HG02852 (cell line): ENCODE measurements around the gene SCUBE2.
"Not testable (repeated sequence)": the region's sequence is repeated elsewhere in the genome, so short reads cannot be mapped to it uniquely, and the experiment has no call there.

ENCODE experiments used
- ATAC-seq: cut with Tn5 transposase; IDR thresholded peaks from one replicate; pipeline ENCODE4 v1.9.1; 2021; ENCODE audit warnings: mild to moderate bottlenecking, moderate library complexity; ENCODE audit not compliant: unreplicated experiment

The SCUBE2 gene

DNA sequence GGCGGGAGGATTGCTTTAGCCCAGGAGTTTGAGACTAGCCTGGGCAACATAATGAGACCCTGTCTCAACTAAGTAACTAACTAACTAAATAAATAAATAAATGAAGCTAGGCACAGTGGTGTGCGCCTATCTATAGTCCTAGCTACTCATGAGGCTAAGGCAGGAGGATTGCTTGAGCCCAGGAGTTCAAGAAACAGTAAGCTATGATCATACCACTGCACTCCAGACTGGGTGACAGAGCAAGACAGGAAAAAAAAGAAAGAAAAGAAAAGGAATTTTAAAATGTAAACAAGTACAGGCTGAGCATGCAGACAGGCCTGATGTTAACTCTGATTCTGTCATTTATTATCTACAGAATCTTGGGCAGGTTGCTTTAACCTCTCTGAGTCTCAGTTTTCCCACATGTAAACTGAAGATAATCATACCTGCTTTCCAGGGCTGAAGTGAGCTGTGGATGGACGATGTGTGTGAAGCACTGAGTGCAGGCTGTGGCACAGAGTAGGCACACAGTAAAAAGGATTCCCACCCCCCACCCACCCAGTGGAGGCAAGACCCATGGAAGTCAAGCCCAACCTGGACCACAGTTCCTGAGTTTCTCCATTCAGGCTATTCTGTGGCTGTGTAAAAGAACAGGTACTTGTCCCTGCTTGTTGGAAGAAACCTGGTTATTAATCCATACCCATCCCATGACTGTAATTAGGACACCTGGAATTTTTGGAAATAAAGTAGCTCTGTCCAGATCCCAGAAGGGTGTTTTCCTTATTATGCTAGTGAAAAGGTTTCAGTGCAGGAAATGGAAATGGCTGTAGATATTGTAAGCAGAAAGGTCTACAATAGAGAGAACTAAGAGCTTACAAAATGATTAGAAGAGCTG is 18.7 kb upstream of the SCUBE2 start:
- no peak for ATAC-seq

DNA sequence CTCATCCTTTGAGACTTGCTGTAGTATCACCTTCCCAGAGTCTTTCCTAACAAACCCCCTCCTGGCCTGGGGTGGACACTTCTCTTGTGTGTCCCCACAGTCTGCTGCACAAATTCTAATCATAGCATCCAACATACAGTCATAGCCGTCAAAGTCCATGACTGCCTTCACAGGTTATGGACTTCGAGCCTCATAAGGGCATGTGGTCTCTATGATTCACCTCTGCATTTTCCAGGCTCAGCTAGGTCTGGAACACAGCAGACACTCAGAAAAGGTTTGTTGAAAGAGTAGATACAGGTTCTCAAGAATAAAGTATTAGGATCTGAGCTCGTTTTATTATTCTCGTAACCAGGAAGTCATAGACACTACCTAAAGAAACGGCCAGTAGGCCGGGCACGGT is 13.2 kb upstream of the SCUBE2 start:
- no peak for ATAC-seq

DNA sequence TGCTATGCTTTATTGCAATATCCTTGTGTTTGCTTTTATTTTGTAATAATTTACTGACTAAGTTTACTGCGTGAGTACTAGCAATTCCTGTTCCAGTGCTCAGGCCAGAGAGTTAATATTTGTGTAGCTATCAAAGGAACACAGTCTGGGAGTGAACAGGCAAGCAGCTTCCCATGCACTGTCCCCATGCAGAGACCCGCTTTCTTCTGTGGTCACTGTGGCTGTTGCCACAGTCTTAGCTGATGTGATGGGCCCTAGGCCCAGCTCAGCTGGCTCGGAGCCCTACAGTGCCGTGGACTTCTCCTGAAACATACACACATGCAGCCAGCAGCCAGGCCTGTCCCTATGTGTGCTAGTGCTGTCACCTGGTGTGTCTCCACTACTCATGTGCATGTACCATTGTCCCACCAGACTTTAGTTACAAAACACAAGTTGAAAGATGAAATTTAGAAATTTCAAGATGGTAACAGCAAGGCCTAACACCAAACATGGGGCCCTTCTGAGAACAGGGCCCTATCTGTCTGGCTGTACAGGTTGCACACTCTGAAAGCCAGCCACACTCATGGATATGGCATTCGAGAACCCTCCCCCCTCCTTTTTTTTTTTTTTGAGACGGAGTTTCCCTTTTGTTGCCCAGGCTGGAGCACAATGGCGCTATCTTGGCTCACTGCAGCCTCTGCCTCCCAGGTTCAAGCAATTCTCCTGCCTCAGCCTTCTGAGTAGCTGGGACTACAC is 12.3 kb upstream of the SCUBE2 start:
- ATAC-seq: no peak

DNA sequence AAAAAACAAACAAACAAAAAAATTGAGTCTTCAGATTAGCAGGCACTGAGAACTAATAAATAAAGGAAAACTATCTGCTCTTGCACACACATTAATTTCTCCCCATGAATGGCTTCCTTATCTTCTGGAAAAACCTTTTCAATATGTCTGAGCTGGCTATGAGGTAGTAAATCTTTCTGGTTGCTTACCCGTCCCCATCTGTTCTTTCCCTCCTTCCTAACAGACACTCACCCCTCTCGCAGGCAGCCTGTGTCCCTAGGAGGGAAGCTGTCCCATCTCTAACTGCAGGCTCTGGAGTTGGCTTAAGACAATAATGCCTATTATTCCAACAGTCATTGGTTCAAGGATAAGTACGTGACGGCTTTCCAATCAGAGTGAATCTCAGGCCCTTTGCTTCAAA is 8.2 kb upstream of the SCUBE2 start:
- ATAC-seq: no peak

DNA sequence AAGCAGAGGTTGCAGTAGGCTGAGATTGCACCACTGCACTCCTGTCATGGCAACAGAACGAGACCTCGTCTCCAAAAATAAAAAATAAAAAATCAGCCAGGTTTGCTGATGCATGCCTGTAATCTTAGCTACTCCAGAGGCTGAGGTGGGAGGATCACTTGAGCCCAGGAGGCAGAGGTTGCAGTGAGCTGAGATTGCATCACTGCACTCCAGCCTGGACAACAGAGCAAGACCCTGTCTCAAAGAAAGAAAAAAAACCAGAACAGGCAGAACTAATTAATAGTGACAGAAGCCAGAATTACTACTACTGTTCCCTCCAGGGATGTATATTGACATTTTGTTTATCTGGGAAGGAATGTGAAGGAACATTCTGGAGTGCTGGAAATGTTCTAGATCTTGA is 7.1 kb upstream of the SCUBE2 start:
- ATAC-seq: not testable (repeated sequence)

DNA sequence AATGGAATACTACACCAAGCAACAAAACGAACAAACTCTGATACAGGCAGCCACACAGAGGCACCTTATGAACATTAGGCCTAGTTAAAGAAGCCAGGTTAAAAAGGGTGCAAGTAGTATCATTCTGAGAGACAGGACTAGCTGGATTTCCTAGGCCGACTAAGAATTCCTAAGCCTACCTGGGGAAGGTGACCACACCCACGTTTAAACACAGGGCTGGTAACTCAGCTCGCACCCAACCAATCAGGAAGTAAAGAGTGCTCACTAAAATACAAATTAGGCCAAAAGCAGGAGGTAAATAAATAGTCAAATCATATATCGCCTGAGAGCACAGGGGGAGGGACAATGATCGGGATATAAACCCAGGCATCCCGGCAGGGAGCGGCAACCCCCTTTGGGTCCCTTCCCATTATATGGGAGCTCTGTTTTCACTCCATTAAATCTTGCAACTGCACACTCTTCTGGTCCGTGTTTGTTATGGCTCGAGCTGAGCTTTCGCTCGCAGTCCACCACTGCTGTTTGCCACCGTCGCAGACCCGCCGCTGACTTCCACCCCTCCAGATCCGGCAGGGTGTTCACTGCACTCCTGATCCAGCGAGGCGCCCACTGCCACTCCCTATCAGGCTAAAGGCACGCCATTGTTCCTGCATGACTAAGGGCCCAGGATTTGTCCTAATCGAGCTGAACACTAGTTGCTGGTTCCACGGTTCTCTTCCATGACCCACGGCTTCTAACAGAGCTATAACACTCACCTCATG is 6.0 kb upstream of the SCUBE2 start:
- not testable (repeated sequence) for ATAC-seq

DNA sequence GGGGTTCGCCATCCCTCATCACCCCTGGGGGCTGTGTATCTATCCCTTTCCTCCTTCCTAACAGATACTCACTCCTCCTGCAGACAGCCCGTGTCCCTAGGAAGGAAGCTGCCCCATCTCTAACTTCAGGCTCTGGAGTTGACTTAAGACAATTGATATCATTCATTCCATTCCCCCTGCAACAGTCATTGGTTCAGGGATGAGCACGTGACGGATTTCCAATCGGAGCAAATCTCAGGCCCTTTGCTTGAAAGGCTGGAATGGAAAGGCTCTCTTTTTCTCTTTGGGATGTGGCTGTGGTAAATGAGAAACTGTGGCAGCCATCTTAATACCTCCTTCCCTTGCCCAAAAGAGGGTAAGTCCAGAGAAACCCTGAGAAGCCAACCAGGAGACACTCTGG is 5.0 kb upstream of the SCUBE2 start:
- no peak for ATAC-seq

DNA sequence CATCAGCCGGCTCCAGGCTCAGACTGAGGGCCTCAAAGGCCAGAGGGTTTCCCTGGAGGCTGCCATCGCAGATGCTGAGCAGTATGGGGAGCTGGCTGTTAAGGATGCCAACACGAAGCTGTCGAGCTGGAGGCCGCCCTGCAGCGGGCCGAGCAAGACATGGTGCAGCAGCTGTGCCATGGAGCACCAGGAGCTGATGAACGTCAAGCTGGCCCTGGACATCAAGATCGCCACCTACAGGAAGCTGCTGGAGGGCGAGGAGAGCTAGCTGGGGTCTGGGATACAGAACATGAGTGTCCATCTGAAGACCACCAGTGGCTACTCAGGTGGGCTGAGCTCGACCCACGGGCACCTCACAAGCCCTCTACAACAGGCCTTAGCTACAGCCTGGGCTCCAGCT is 4.0 kb upstream of the SCUBE2 start:
- ATAC-seq: no peak

DNA sequence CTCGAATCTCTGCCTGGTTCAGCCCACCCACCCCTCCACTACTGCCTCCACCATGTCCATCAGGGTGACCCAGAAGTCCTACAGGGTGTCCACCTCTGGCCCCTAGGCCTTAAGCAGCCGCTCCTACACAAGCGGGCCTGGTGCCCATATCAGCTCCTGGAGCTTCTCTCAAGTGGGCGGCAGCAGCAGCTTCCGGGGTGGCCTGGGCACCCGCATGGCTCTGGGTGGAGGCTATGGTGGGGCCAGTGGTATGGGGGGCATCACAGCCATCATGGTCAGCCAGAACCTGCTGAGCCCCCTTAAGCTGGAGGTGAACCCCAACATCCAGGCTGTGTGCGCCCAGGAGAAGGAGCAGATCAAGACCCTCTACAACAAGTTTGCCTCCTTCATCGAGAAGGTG is 3.0 kb upstream of the SCUBE2 start:
- no peak for ATAC-seq

DNA sequence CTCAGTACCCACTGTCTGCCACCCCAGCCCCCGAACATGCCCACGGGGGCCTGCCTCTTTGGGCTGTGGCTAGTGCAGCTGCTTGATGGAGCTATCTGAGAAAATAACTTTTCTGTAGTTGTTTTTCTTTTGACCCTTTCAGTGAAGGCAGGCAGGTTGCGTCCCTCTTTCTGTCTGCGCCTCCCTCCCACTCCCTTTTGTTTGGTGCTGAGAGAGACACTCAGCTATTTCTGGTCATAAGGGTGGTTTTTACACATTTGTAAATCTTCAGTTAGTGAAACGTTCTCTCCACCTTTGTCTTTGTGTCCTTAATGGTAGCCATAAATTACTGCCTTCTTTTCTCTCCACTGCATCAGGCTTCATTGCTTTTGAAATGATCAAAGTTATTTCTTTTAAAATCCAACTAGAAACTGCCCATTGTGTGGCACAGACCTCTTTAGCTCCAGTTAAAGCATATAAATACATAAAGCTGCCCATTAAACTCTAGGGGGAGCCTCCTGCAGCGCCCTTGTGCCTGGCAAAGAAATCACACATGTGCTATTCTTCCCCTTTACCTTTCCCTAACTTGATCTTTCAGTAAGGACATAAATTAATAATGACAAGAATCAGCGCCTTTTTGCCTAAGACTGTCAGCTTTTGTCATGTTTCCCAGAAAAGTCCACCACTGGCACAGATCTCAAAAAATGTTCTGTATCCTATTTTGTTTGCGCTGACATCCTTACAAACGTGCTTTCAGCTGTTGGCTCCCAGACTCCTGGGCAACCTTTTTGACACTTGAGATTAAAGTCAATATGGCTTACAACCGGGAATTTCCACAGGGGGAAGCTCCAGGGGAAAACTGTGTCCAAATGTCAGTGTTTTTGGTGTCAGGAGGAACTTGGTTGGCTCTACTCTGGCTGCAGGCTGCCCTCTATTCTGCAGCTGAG is 1.7 kb upstream of the SCUBE2 start:
- ATAC-seq: no peak

DNA sequence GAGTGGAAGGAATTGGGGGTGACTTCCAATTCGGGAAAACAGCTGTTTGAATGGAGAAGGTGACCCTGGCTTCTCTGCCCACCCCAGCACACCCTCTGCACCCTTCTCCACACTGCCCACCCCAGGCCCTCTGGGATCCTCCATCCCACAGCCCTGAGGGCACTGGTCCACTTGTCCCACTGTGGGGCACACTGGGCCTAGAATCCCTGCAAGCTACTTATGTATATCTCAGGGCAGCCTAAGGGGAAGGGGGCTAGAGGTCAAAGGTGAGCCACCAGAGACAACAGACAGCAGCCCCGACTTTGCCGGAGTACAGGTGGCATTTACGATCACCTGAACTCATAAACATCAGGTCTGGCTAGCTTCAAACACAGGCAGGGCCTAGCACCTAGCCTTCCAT is 673 bp upstream of the SCUBE2 start:
- no peak for ATAC-seq

DNA sequence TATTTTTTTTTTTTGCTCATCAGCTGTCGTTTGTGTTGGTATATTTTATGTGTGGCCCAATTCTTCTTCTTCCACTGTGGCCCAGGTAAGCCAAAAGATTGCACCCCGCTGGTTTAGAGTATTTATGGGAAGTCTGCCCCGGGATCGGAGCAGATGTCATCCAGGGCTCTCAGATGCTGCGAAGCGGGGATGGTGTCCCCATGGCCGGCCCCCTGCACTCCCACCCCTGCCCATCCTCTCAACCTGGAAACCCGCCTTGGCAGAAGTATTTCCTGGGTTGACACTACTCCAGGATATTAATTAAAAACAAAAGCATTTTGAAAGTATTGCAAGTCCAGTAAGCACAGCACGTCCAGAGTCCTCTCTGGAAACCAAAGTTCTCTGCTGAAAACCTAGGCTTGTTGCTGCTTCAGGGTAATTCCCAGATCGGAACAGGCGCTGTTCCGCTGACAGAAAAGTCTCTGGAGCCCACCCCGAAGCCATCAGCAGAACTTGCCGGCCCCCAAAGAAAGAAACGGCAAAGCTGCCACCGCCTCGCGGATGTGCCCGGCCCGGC is 833 bp downstream of the SCUBE2 start:
- no peak for ATAC-seq

DNA sequence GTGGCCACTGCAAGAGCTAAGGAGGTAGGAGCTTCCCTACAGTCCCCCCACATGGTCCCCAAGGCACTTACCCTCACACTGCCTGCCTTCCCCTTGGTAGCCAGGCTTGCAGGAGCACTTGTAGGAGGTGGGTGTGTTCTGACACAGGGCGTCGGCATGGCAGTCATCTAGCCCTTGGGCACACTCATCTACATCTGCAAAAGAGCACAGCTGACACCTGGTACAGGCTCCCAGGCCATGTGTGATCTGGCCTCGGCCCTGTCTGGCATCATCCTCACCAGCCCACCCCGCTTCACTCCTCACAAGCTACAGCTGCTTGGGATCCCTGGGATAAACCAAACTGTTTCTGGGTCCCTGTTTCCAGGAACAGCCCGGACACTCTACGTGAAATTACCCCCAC is 1.8 kb downstream of the SCUBE2 start:
- ATAC-seq: no peak

DNA sequence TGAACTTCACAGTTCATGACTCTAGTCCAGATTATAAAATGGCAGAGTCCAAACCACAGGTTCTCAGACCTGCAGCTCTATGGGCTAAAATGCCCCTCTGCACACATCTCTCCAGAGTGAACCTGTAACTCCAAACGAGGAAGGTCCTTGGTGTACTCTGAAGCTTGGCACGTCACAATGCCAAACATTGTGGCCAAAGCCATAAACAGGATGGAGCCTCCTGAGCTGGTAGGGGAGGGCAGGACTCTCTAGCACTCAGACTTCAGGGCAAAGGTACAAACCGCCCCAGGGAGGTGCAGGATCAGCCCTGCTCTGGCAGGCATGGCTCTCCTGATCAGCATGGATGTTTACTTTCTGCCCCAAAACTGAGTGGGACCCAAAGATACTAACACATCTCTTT is 2.3 kb downstream of the SCUBE2 start:
- ATAC-seq: no peak

DNA sequence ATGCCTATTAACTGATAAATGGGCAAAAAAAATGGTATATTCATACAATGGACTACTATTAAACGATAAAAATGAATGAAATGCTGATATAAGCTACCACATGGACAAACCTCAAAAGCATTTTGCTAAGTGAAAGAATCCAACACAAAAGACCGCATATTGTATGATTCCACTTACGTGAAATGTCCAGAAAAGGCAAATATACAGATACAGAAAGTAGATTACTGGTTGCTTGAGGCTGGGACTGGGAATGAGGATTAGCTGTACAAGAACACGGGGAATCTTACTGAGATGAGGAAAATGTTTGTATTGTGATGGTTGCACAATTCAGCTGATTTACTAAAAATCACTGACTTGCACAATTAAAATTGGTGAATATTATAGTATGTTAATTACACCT is 8.8 kb downstream of the SCUBE2 start:
- ATAC-seq: no peak

DNA sequence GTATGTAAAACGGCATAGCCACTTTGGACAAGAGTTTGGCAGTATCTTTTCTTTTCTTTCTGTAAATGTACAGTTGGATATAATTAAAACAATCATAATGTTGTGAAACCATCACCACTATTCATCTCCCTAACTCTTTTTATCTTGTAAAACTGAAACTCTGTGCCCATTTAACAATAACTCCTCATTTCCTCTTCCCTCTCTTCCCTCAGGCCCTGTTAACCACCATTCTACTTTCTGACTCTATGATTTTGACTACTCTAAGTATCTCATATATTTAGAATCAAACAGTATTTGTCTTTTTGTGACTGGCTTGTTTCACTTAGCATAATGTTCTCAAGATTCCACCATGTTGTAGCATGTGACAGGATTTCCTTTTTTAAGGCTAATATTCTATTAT is 10.2 kb downstream of the SCUBE2 start:
- ATAC-seq: no peak

DNA sequence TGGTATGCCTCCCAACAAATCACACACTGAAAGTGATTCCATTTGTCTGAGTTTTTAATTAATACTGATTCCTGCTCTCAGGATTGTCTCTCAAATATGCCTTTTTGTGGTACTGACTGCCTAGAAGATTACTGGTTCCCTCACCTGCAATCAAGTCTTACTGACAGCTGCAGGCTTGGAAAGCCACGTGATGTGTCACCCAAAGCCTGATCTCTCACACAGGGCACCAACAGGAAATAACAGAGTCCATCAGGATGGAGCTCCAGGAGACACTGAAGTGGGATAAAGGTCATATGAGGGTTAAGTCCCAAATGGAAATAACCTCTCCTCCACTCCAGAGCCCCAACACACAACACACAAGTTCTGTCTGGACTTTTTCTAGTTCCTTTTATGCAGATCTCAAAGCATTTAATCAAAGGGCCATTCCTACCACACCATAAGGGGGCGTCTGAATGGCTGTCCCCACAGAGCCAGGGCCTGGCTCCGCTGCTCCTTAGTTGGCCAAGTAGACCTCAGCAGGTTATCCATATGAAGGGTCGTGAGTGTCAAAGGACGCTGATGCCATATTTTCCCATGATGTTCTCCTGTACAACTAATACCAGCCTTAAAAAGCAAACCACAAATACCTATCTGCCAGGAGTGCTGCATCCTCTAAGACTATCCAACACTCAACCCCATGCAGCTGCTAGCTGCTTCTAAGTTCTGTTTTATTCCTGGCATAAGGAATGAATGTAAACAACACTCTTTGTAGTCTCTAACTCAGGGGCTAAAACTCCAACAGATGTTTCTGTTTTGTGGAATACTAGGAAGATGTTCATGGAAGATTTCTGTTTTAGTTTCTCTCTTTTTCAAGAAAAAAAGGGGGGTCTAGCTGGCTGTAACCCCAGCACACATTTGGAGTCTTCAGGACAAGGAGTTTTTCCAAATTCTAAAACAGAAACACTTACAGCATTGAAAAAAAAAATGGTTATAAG is 13.0 kb downstream of the SCUBE2 start:
- no peak for ATAC-seq

DNA sequence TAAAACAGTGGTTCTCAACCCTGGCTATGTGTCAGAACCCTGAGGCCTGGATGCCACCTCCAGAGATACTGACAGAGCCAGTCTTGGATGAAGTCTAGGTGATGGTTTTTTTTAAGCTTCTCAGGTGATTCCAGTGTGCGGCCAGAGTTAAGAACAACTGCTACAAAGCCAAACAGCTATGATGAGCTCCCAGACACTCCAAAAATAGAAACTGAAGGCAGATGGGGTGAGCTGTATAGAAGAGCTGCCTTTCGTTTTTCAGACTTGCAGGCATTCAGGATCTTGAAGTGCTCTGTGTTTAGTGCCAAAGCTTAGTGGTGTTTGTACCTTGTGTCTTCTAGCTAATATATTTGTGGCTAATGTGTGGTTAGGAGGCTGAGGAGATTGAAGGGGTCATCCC is 14.2 kb downstream of the SCUBE2 start:
- no peak for ATAC-seq

DNA sequence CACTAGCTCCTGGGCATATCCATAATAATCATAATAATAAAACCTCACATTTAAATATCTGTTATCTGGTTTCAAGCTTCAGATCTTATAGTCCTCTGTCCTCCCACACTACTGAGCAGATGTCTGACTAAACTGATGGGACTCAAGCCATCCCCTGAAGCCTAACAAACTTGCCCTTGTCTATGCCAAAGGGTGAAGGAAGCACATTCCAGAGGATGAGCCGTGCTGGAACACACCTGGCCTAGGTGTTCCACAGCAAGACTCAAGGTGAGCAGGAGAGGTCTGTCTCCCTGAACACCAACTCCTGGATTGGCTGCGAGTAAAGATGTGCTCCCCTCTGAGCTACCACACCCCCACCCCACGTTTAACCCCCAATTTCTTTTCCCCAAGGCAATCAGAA is 14.7 kb downstream of the SCUBE2 start:
- no peak for ATAC-seq
